HG03439 (cell line): ENCODE measurements around the gene H3-3A.
A peak's percentile ranks its signal among the peaks of the same experiment; 100 is the strongest.
"Not testable (repeated sequence)": the region's sequence is repeated elsewhere in the genome, so short reads cannot be mapped to it uniquely, and the experiment has no call there.

Experiments used
- ATAC-seq: cut with Tn5 transposase; IDR thresholded peaks from one replicate; pipeline ENCODE4 v1.9.1; 2021; ENCODE audit warnings: mild to moderate bottlenecking, moderate library complexity; ENCODE audit not compliant: unreplicated experiment

The H3-3A gene

GRCh38 chr1:226083302-226084101 is 21.0 kb downstream of the H3-3A start:
- peak; percentile 89 for ATAC-seq

GRCh38 chr1:226085675-226086285 is 23.3 kb downstream of the H3-3A start:
- no peak for ATAC-seq

- ATAC-seq: no peak
These were observed 24.3 kb downstream of the H3-3A start for GRCh38 chr1:226086776-226087175.

GRCh38 chr1:226091461-226091860 is 28.9 kb downstream of the H3-3A start:
- ATAC-seq: no peak

- ATAC-seq: not testable (repeated sequence)
These were observed 29.7 kb downstream of the H3-3A start for GRCh38 chr1:226092048-226092820.

GRCh38 chr1:226092965-226093364 is 30.4 kb downstream of the H3-3A start:
- ATAC-seq: no peak

- ATAC-seq: no peak
These were observed 31.1 kb downstream of the H3-3A start for GRCh38 chr1:226093621-226094020.

- no peak for ATAC-seq
These were observed 31.9 kb downstream of the H3-3A start for GRCh38 chr1:226094451-226094850.

GRCh38 chr1:226095286-226095685 is 32.8 kb downstream of the H3-3A start:
- no peak for ATAC-seq

- no peak for ATAC-seq
These were observed 35.5 kb downstream of the H3-3A start for GRCh38 chr1:226097866-226098625.

GRCh38 chr1:226098870-226099835 is 36.6 kb downstream of the H3-3A start:
- no peak for ATAC-seq

GRCh38 chr1:226100436-226101391 is 38.2 kb downstream of the H3-3A start:
- no peak for ATAC-seq

GRCh38 chr1:226104671-226105121 is 42.2 kb downstream of the H3-3A start:
- ATAC-seq: no peak

- no peak for ATAC-seq
These were observed 45.2 kb downstream of the H3-3A start for GRCh38 chr1:226107471-226108460.

- peak; percentile 8 for ATAC-seq
These were observed 46.7 kb downstream of the H3-3A start for GRCh38 chr1:226108935-226109828.

- peak; percentile 69 for ATAC-seq
These were observed 47.3 kb downstream of the H3-3A start for GRCh38 chr1:226109829-226110248.
